Type B pancreatic cell (in vitro differentiated cells): ENCODE results near the gene ZNF70. TPM values are rescaled to one million over a fixed set of nuclear protein-coding genes. Genes with fewer than 3 reads are reported as not detected.
A peak's percentile ranks its signal among the peaks of the same experiment; 100 is the strongest.

ENCODE experiments used
- DNase-seq: peaks from one replicate; pipeline ENCODE4 v3.0.0; 2021; ENCODE audit warnings: mixed read lengths; ENCODE audit not compliant: unreplicated experiment; ENCODE audit errors: extremely low spot score
- H3K27ac Mint-ChIP-seq: 2 replicates; pipeline ENCODE4 v1.8.0; 2021; ENCODE audit warnings: mild to moderate bottlenecking, mixed read lengths
- H3K27me3 Mint-ChIP-seq: 2 replicates; pipeline ENCODE4 v1.8.0; 2021; ENCODE audit warnings: mixed read lengths
- H3K36me3 Mint-ChIP-seq: 2 replicates; pipeline ENCODE4 v1.8.0; 2021; ENCODE audit warnings: mixed read lengths
- H3K4me1 Mint-ChIP-seq: one replicate; pipeline ENCODE4 v1.8.0; 2021; ENCODE audit warnings: mixed read lengths; ENCODE audit not compliant: unreplicated experiment
- H3K4me3 Mint-ChIP-seq: 2 replicates; pipeline ENCODE4 v1.8.0; 2021; ENCODE audit warnings: mild to moderate bottlenecking, mixed read lengths
- H3K9me3 Mint-ChIP-seq: 2 replicates; pipeline ENCODE4 v1.8.0; 2021; ENCODE audit warnings: mixed read lengths
- CTCF ChIP-seq: fragments of 200-600 bp; sonication (generic); conservative IDR thresholded peaks from 2 replicates; pipeline ENCODE4 v1.5.0; 2021; ENCODE audit warnings: antibody characterized with exemption, mild to moderate bottlenecking
- total RNA-seq: library from RNA; stranded (reverse); gene quantifications from 2 replicates; pipeline ENCODE4 v1.2.1, GENCODE V29; 2021; ENCODE audit warnings: low replicate concordance

ZNF70 gene
- total RNA-seq, 1 donor from 2014 or later, result 12.3 TPM

GRCh38 chr22:23778577-23778900, 27.6 kb upstream of the ZNF70 start:
- Mint-ChIP-seq H3K9me3 (no peaks in the 10 kb centered on the region), H3K4me1 (peaks cover 22% of the 10 kb centered on the region), H3K27me3 (peaks cover under 1% of the 10 kb centered on the region), H3K4me3 (no peak overlapping the region), H3K36me3 (no peaks in the 10 kb centered on the region), H3K27ac (no peak overlapping the region)
- no peak for TF ChIP-seq CTCF
- DNase-seq, result no peak

GRCh38 chr22:23777776-23778576, 27.1 kb upstream of the ZNF70 start:
- no peak for DNase-seq
- TF ChIP-seq CTCF, result no peak
- no peak overlapping the region for H3K27ac Mint-ChIP-seq
- H3K36me3 Mint-ChIP-seq, result no peaks in the 10 kb centered on the region
- peaks cover 6% of the 10 kb centered on the region for H3K27me3 Mint-ChIP-seq
- H3K9me3 Mint-ChIP-seq, result no peaks in the 10 kb centered on the region
- H3K4me3 Mint-ChIP-seq, result no peak overlapping the region
- peaks cover 27% of the 10 kb centered on the region for H3K4me1 Mint-ChIP-seq

- TF ChIP-seq CTCF, result no peak
- Mint-ChIP-seq H3K27me3 (peaks cover 6% of the 10 kb centered on the region), H3K4me3 (no peak overlapping the region), H3K4me1 (peaks cover 24% of the 10 kb centered on the region), H3K36me3 (no peaks in the 10 kb centered on the region), H3K9me3 (no peaks in the 10 kb centered on the region), H3K27ac (no peak overlapping the region)
- no peak for DNase-seq
These were observed 25.0 kb upstream of the ZNF70 start for GRCh38 chr22:23775779-23776375.

GRCh38 chr22:23774922-23775436, 24.1 kb upstream of the ZNF70 start:
- DNase-seq, result no peak
- TF ChIP-seq CTCF, result no peak
- H3K4me3 Mint-ChIP-seq, result peak overlapping the region; percentile 79
- H3K4me1 Mint-ChIP-seq, result peaks cover 24% of the 10 kb centered on the region
- no peaks in the 10 kb centered on the region for H3K36me3 Mint-ChIP-seq
- no peaks in the 10 kb centered on the region for H3K9me3 Mint-ChIP-seq
- H3K27me3 Mint-ChIP-seq, result peaks cover 6% of the 10 kb centered on the region
- H3K27ac Mint-ChIP-seq, result peak overlapping the region; percentile 62

GRCh38 chr22:23774114-23774921, 23.4 kb upstream of the ZNF70 start:
- no peaks in the 10 kb centered on the region for H3K36me3 Mint-ChIP-seq
- H3K4me1 Mint-ChIP-seq, result peaks cover 24% of the 10 kb centered on the region
- DNase-seq, result no peak
- no peak for TF ChIP-seq CTCF
- peak overlapping the region; percentile 79 for H3K4me3 Mint-ChIP-seq
- H3K27ac Mint-ChIP-seq, result peak overlapping the region; percentile 62
- H3K9me3 Mint-ChIP-seq, result no peaks in the 10 kb centered on the region
- H3K27me3 Mint-ChIP-seq, result peaks cover 6% of the 10 kb centered on the region
